ENCODE data around the gene LCN12. TPM values are rescaled to one million over a fixed set of nuclear protein-coding genes. Genes with fewer than 3 reads are reported as not detected.
"Not testable (repeated sequence)": the region's sequence is repeated elsewhere in the genome, so short reads cannot be mapped to it uniquely, and the experiment has no call there.

The LCN12 gene
- total RNA-seq, 1 donor from 2014 or later, result 2.6 TPM

- intact Hi-C loops (cut with DNase I), result no loop called here
- no peak for TF ChIP-seq CTCF (IDR thresholded peaks at IDR 0.05)
- H3K36me3 ChIP-seq, result no peaks in the 10 kb centered on the region
- H3K27ac ChIP-seq, result no peak overlapping the region
- no peak for DNase-seq
- no peak overlapping the region for H3K4me3 ChIP-seq
- H3K27me3 ChIP-seq, result no peaks in the 10 kb centered on the region
- peaks cover 24% of the 10 kb centered on the region for H3K4me1 ChIP-seq
- ATAC-seq, result no peak
- H3K9me3 ChIP-seq, result no peaks in the 10 kb centered on the region
Observed at GRCh38 chr9:137001857-137002645, 50.0 kb downstream of the LCN12 start.

- ATAC-seq, result no peak
- Histone ChIP-seq H3K36me3 (no peaks in the 10 kb centered on the region), H3K4me1 (peaks cover 22% of the 10 kb centered on the region), H3K27me3 (no peaks in the 10 kb centered on the region), H3K27ac (no peak overlapping the region), H3K9me3 (no peaks in the 10 kb centered on the region), H3K4me3 (no peak overlapping the region)
- DNase-seq, result no peak
- intact Hi-C loops (cut with DNase I), result no loop called here
- TF ChIP-seq CTCF (IDR thresholded peaks at IDR 0.05), result no peak
Observed at GRCh38 chr9:137002646-137003041, 50.6 kb downstream of the LCN12 start.

GRCh38 chr9:137004285-137004684, 52.2 kb downstream of the LCN12 start:
- H3K4me3 ChIP-seq; H3K27ac ChIP-seq; DNase-seq; H3K36me3 ChIP-seq; H3K9me3 ChIP-seq; intact Hi-C loops (cut with DNase I); ATAC-seq; H3K27me3 ChIP-seq: not testable (repeated sequence)
- peak; percentile 53 for TF ChIP-seq CTCF (IDR thresholded peaks at IDR 0.05)
- H3K4me1 ChIP-seq, result peaks cover 17% of the 10 kb centered on the region

Other genes starting within 250 kb of the LCN12 start
- 17.7 TPM for gene DIPK1B, start 239.7 kb upstream of the LCN12 start, total RNA-seq
- 11.2 TPM for gene LCN10, start 209.3 kb upstream of the LCN12 start, total RNA-seq
- 21.5 TPM for gene LCN6, start 203.7 kb upstream of the LCN12 start, total RNA-seq
- gene LCN8, start 194.0 kb upstream of the LCN12 start, total RNA-seq, result not detected
- gene LCN15, start 187.8 kb upstream of the LCN12 start, total RNA-seq, result not detected
- 64.4 TPM for gene TMEM141, start 160.9 kb upstream of the LCN12 start, total RNA-seq
- gene CCDC183, start 155.9 kb upstream of the LCN12 start, total RNA-seq, result 4.0 TPM
- 68.2 TPM for gene RABL6, start 144.3 kb upstream of the LCN12 start, total RNA-seq
- 2.7 TPM for gene AJM1, start 109.8 kb upstream of the LCN12 start, total RNA-seq
- 82.1 TPM for gene PHPT1, start 102.9 kb upstream of the LCN12 start, total RNA-seq
- 12.9 TPM for gene MAMDC4, start 99.9 kb upstream of the LCN12 start, total RNA-seq
- gene EDF1, start 86.0 kb upstream of the LCN12 start, total RNA-seq, result 250 TPM
- gene TRAF2, start 65.8 kb upstream of the LCN12 start, total RNA-seq, result 14.8 TPM
- 91.2 TPM for gene FBXW5, start 7.5 kb upstream of the LCN12 start, total RNA-seq
- gene C8G, start 7.0 kb upstream of the LCN12 start, total RNA-seq, result 1.1 TPM
- 477 TPM for gene PTGDS, start 25.2 kb downstream of the LCN12 start, total RNA-seq
- gene LCNL1, start 30.7 kb downstream of the LCN12 start, total RNA-seq, result 5.1 TPM
- 53.1 TPM for gene PAXX, start 40.1 kb downstream of the LCN12 start, total RNA-seq
- 80.7 TPM for gene CLIC3, start 44.3 kb downstream of the LCN12 start, total RNA-seq
- gene ABCA2, start 76.0 kb downstream of the LCN12 start, total RNA-seq, result 44.3 TPM
- 0.81 TPM for gene FUT7, start 79.8 kb downstream of the LCN12 start, total RNA-seq
- gene NPDC1, start 93.9 kb downstream of the LCN12 start, total RNA-seq, result 152 TPM
- 0.41 TPM for gene ENTPD2, start 101.8 kb downstream of the LCN12 start, total RNA-seq
- 0.84 TPM for gene SAPCD2, start 118.3 kb downstream of the LCN12 start, total RNA-seq
- 30.7 TPM for gene UAP1L1, start 125.2 kb downstream of the LCN12 start, total RNA-seq
- gene MAN1B1, start 134.7 kb downstream of the LCN12 start, total RNA-seq, result 39.4 TPM
- gene DPP7, start 162.5 kb downstream of the LCN12 start, total RNA-seq, result 183 TPM
- 0.64 TPM for gene GRIN1, start 186.9 kb downstream of the LCN12 start, total RNA-seq
- not detected for gene LRRC26, start 217.8 kb downstream of the LCN12 start, total RNA-seq
- not detected for gene TMEM210, start 219.8 kb downstream of the LCN12 start, total RNA-seq
- gene ANAPC2, start 236.3 kb downstream of the LCN12 start, total RNA-seq, result 51.4 TPM
- 55.5 TPM for gene SSNA1, start 236.4 kb downstream of the LCN12 start, total RNA-seq
- gene TPRN, start 248.5 kb downstream of the LCN12 start, total RNA-seq, result 22.3 TPM